Sigmoid colon (tissue), 4 donors: ENCODE results near the gene TNNT2.

Experiments used
- POLR2A ChIP-seq, 2 donors: fragments of 450-650 bp; IDR thresholded peaks; one replicate each; pipeline ENCODE4 v1.6.1; 2016; ENCODE audit warnings: antibody characterized with exemption in 2 of 2, mild to moderate bottlenecking in 2 of 2, moderate library complexity in 2 of 2
- POLR2AphosphoS5 ChIP-seq, 4 donors: sonication (generic); formaldehyde crosslinking; IDR thresholded peaks; one replicate each; pipeline ENCODE4 v1.6.1; 2017; ENCODE audit warnings: antibody characterized with exemption in 4 of 4
- TF ChIP-seq, protein P1 (sequence below), 4 experiments: fragments of 450-650 bp in 3 of 4; fragments of 200-600 bp in 1 of 4; IDR thresholded peaks; one replicate each; pipeline ENCODE4 v1.5.1; 2016 to 2019; ENCODE audit warnings: antibody characterized with exemption in 4 of 4, mild to moderate bottlenecking in 3 of 4, moderate library complexity in 2 of 4

GRCh38 chr1:201332021-201332420 lies 45.5 kb downstream of the TNNT2 start:
- no peak for TF ChIP-seq POLR2AphosphoS5 (IDR thresholded peaks at IDR 0.05)
- TF ChIP-seq POLR2A (IDR thresholded peaks at IDR 0.05), result no peak
- TF ChIP-seq, protein P1, sequence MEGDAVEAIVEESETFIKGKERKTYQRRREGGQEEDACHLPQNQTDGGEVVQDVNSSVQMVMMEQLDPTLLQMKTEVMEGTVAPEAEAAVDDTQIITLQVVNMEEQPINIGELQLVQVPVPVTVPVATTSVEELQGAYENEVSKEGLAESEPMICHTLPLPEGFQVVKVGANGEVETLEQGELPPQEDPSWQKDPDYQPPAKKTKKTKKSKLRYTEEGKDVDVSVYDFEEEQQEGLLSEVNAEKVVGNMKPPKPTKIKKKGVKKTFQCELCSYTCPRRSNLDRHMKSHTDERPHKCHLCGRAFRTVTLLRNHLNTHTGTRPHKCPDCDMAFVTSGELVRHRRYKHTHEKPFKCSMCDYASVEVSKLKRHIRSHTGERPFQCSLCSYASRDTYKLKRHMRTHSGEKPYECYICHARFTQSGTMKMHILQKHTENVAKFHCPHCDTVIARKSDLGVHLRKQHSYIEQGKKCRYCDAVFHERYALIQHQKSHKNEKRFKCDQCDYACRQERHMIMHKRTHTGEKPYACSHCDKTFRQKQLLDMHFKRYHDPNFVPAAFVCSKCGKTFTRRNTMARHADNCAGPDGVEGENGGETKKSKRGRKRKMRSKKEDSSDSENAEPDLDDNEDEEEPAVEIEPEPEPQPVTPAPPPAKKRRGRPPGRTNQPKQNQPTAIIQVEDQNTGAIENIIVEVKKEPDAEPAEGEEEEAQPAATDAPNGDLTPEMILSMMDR (IDR thresholded peaks at IDR 0.05), result no peak
